GM18909 (cell line): Measurements from ENCODE around the gene ACTR5.

Source experiments
- ATAC-seq: cut with Tn5 transposase; IDR thresholded peaks from one replicate; pipeline ENCODE4 v1.9.1; 2021; ENCODE audit warnings: mild to moderate bottlenecking; ENCODE audit not compliant: unreplicated experiment, poor library complexity

Gene ACTR5

DNA sequence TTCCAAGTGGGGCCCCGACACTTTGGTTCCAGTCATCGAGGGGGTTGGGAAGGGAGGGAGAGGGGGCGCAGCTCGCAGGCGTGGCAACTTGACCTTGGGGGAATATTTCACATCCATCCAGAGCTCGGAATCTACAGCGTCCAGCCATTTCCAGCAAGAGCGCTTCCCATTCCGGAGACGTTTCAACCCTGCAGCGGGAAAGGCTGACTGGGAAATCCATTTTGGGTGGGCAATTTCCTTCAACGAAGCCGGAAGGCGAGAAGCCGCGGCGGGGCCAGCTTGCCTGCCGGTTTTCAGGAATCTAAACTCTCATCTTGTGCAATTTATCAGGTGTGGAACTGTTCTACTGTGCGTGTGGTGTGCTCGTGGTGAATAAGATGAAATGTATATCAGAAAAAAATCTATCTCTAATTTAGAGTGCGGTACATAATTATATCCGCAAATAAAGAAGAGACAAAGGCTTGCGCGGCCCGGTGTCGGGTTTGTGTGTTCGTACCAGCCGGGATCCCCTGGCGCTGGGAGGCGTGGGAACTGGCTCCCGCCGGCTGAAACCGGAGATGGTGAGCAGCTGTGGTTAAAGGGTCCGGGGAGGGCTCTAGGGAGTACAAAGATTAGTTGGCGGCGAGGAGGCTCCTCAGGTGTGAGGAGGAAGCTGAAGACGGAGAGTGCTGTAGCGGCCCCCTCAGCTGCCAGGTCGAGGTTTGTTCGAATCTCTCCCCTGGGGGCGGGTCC lies 19.2 kb upstream of the ACTR5 start:
- no peak for ATAC-seq

GRCh38 chr20:38729767-38730166 lies 18.5 kb upstream of the ACTR5 start:
- ATAC-seq, result no peak

DNA sequence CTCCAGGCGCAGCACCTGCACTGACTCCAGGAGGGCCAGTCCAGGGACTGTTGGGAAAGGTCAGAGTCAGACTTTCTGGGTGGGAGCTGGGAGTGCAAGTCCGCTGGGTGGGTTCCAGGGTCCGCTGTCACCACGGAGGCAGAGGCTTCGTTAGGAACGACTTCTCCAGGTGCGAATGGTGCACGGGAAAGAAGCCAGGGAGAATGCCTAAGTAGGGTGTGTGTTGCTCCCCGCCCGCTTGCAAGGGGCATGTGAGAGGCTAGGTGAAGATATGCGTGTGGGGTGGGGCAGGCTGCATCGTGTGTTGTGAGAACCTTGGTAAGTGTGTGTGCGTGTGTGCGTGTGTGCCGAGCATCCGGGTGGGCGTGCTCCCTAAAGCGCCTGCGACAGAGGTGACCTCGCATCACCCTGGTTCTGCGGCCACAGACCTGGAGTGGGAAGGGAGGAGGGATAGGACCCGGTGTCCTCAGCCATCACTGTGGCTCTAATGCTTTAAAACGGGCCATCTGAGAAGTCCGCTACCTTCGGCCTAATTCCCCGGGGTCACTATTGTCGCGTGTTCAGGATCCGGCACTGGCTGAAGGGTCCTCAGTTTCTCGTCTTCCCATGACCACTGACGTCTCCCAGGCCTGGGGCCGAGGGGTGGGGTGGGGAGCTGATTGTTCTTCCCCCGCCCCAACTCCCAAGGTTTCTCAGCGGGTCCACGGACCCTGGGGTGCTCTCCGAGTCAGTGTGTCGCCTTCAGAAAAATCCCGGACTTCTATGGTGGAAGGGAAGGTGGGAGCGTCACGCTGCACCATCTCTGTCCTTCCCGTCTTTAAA lies 17.9 kb upstream of the ACTR5 start:
- no peak for ATAC-seq

DNA sequence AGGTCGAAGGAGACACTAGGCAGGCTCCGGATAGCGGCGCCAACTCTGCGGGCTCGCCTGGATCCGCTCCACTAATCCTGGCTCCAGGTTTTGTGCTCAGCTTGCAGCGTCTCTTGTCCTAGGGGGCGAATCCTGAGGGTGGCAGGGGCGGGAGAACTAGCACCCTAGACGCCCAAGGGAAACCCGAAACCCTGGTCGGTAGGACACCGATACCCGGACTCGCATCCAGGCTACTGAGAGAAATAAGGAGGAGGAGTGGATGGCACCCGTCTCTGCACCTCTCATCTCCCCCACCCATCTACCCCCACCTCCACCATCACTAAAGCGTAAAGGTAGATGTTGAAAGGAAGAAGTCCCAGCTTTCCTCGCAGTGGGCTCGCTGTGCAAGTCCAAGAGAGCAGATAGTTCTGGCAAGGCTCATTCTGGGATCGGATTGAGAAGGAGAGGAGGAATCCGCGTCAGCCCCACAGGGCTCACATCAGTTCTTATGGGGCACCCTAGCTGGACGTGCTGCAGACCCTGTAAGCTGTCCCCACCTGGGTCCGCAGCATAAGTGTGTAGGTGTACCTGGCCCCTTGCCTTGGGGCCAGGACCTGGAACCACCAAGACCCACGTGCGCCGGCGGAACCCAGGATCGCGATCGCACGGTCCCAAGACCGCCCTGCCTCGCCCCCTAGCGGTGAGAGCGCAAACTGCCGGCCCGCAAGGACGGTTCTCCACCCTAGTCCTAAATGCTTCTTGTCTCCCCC lies 17.1 kb upstream of the ACTR5 start:
- ATAC-seq, result no peak

DNA sequence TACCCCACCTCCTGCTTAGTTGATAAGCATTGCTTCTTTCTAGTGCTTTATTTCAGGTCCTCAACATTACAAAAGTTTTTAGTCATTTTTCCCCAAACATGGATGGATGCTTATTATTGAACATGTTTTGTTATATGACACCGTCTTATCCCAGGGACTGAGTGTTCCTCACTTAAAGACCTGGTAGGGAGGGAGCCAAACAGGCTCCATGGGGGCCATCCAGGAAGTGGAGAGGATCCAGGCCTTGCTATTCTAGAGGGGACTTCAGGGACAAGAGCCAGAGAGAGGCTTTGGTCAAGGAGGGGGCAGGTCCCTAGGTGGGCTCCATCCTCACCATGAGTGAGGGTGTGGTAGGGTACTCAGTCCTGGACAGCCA lies 16.5 kb upstream of the ACTR5 start:
- ATAC-seq, result no peak

DNA sequence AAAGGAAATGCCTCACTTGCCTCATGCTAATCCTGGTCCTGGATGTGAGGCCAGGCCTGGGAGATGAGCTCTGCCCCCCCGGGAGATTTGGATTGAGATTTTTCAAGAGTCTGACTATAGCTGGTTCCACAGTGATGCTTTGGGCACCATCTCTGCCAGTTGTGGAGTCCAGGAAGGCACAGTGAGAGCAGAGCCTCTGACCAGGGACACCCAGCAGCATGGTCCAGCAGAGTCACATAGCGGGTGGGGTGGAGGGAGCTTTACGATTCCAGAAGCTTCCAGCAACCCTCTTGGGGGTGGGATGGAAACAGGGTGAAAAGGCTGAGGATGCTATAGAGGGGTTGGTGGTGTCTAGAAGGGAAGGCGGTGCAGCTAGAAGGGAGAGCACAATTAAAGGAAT lies 15.3 kb upstream of the ACTR5 start:
- ATAC-seq, result no peak

GRCh38 chr20:38735172-38735571 lies 13.1 kb upstream of the ACTR5 start:
- ATAC-seq, result no peak

DNA sequence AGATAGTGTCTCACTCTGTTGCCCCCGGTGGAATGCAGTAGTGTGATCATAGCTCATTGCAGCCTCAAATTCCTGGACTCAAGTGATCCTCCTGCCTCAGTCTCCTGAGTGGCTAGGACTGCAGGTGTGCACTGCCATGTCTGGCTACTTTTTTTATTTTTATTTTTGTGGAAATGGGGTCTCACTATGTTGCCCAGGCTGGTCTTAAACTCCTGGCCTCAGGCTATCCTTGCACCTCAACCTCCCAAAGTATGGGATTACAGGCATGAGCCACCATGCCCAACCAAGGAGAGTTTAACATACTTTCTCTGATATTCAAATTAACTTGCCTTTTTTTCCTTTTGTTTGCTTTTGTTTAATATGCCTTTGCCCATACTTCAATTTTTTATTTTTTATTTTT lies 10.4 kb upstream of the ACTR5 start:
- no peak for ATAC-seq

DNA sequence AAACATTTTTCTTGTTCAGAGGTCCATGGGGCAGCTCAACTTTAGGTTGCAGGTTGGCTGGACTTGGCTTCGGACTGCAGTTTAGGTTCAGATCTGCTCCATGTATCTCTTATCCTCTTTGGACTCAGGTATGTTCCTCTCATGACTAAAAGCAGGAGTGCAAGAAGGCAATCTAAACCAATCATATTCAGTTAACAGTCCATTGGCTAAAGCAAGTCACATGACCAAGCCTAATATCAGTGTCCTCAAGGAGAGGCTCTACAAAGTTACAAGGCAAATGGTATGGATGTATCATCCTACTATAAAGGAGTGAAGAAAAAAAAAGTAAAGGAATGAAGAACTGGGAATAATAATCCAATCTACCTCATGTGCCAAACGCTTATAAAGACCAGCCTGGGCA lies 2.5 kb upstream of the ACTR5 start:
- no peak for ATAC-seq

DNA sequence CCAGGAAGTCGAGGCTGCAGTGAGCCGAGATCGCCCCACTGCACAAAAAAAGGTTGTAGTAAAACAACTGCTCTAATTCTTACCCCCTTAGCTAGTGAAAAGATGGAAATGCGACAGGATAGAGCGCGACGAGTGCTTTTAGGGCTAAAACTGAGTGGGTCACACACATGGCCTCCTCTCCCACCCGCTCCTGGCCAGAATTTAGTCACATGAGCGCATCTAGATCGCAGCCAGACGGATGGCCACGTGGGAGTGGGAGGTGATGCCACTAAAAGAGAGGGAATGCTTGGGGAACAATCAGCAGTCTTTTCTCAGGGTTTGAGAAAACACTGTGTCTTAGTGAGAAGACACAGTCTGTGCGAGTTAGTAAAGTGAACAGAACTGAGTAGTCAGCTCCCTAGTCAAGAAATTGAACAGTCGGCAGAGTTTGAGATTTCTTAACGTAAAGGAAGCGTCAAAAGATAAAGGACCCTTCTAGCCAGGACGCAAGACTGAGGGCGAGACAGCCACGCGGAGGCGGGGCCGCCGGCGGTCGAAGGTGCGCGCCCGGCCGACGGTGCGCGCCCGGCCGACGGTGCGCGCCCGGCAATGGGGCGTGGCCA lies 664 bp upstream of the ACTR5 start:
- no peak for ATAC-seq

- peak; percentile 32 for ATAC-seq
These were observed 545 bp downstream of the ACTR5 start for GRCh38 chr20:38748861-38749149.

DNA sequence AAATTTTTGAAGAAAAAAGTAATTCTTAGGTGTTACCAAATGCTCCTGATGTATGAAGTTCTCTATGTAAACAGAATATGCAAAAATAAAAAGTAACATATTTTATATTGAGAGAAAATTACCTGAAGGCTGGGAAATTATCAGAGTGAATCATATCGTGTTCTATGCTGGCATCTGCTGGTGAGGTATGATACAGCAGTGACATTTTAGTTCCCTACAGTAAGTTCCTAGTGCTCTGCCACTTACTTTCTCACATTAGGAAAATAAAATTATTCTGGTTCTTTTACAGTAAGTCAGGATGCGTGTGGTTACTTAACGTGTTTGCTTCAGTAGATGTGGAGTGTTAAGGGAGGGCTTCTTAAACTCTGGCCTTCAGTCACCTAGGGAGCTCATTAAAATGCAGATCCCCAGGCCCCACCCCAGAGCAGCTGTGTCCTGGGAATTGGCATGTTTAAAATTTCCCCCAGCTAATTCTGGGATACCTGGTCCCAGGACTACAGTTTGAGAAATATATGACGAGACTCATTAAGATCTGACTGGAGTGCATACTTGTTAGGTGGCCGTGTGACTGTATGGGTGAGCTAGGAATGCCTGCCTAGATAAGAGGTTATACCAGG lies 3.2 kb downstream of the ACTR5 start:
- ATAC-seq, result no peak

GRCh38 chr20:38752029-38752428 lies 3.8 kb downstream of the ACTR5 start:
- no peak for ATAC-seq

GRCh38 chr20:38754924-38755323 lies 6.7 kb downstream of the ACTR5 start:
- no peak for ATAC-seq

- ATAC-seq, result no peak
These were observed 7.2 kb downstream of the ACTR5 start for GRCh38 chr20:38755324-38755910.

DNA sequence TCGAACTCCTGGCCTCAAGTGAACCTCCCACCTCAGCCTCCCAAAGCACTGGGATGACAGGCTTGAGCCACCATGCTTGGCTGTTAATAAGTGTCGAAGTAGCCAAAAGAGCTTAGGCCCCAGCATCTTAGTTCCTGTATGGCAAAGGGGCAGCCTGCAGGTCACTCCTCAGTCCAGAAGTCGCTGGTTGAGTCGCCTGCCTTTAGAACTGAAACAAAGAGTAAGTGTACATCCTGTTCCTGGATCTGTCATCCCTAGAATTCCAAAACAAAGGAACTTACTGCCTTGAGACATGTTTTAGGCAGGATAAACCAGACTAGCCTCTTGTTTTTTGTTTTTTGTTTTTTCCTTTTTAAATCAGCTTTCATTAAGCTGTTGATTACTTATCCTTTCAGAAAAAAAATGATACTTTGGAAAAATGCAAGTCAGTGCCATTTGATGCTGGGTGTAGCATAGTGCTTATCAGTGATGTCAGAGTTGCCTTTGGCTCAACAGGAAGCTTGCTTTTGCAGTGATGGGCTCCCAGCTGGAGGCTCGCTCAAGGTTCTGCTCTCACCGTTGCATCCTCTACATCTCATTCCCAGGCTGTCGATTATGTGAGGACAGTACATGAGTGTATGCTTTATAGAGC lies 9.0 kb downstream of the ACTR5 start:
- no peak for ATAC-seq

DNA sequence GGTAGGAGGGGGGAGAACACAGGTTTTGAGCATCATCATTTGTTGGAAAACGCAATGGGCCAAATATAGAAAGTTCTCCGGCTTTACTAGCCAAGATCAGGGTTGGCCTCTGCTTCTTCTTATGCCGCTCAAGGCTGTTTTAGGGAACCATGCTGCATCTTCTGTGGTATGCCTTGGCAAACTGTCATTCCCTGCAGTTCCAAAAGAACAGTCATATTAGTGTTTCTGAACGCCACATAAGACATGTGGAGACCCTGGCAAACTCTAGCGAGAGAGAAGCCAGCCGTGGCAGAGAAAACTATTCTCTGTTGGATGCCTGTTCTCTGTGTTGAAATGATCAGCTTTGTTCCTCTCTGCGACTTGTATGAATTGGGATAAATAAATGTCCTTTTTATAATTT lies 10.8 kb downstream of the ACTR5 start:
- ATAC-seq, result no peak

DNA sequence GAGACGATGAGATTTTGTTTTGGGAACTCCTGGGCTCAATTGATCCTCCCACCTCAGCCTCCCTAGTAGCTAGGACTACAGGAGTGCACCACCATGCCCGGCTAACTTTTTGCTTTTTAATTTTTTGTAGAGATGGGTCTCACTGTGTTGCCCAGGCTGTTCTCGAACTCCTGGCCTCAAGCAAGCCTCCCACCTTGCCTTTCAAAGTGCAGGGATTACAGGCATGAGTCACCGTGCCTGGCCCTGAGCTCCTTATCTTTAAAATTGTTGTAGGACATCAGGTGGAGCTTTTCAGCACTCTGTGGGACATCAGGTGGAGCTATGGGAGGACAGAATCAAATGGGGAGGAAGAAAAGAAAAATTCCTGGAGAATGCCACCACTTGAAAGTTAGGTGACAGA lies 12.7 kb downstream of the ACTR5 start:
- ATAC-seq, result no peak

- ATAC-seq, result no peak
These were observed 13.9 kb downstream of the ACTR5 start for GRCh38 chr20:38762174-38762573.

DNA sequence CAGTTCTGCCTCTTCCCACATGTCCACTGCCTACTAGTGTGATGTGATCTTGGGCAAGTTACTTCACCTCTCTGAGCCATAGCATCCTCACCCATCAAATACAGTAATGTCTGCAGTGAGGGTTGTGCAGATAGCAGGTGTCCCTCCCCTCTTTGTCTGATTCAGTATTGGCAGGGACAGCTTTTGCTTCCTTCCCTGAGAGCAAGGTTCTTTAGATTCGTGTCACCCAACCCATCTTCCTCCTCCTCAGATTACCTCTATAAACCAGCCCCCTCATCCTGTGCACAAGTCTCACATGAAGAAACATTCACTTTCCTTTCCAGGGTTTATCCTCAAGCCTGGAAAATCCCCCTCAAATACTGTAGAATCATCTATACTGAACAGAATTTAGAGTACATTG lies 15.4 kb downstream of the ACTR5 start:
- no peak for ATAC-seq
